Cardiac fibroblast (primary cell): Measurements from ENCODE around the gene CLCN6.

Source experiments
- DNase-seq, 2 donors: peaks; one replicate each; pipeline versions ENCODE4 v3.0.0 to v3.0.0-alpha.2; 2010; ENCODE audit warnings: low read depth in 2 of 2
- H3K4me3 ChIP-seq, 2 donors: replicated peaks in 1 of 2; 1 replicate in 1 of 2; 2 replicates in 1 of 2; pipeline ENCODE4 v1.5.1; 2011; ENCODE audit warnings: low read depth in 2 of 2, low read length in 2 of 2, mild to moderate bottlenecking in 2 of 2, moderate library complexity in 1 of 2
- CTCF ChIP-seq: IDR thresholded peaks from one replicate; pipeline ENCODE4 v1.5.1; 2011; ENCODE audit warnings: low read depth, mild to moderate bottlenecking, low read length, inconsistent platforms

CLCN6 gene

GRCh38 chr1:11806307-11806936, 431 bp downstream of the CLCN6 start:
- TF ChIP-seq CTCF: no peak
- H3K4me3 ChIP-seq: peak overlapping the region; percentile 70 to 94
- peak; percentile 42 to 47 for DNase-seq

DNA sequence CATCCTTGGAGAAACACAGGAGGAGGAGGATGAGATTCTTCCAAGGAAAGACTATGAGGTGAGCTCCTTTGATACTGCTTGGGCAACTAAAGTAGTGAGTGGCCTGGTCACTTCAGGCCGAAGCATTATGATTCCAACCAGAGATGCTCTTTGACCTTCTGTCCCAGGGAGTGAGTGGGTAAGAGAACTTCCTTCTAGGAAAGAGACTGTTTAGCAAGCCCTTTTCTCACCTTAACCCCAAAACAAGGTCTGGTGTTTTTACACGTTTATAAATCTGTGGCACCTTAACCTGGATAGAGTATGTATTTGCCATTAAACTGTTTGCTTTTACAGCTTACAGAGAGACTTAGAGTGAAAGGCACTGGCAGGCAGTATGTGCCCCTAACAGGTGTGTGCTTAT, 1.1 kb downstream of the CLCN6 start:
- TF ChIP-seq CTCF: no peak
- no peak for DNase-seq
- peak overlapping the region; percentile 70 to 94 for H3K4me3 ChIP-seq

- no peak overlapping the region for H3K4me3 ChIP-seq
- TF ChIP-seq CTCF: no peak
- DNase-seq: no peak
Measured at GRCh38 chr1:11813021-11813420, 7.0 kb downstream of the CLCN6 start.

GRCh38 chr1:11817192-11817591, 11.2 kb downstream of the CLCN6 start:
- TF ChIP-seq CTCF: no peak
- H3K4me3 ChIP-seq: no peak overlapping the region

GRCh38 chr1:11822091-11822490, 16.1 kb downstream of the CLCN6 start:
- peak; percentile 44 to 65 for DNase-seq
- TF ChIP-seq CTCF: no peak
- H3K4me3 ChIP-seq: no peak overlapping the region

More at GRCh38 chr1:11817192-11817591, 11.2 kb downstream of the CLCN6 start:
- DNase-seq: no peak

- H3K4me3 ChIP-seq: no peak overlapping the region
- TF ChIP-seq CTCF: no peak
- no peak for DNase-seq
Measured at GRCh38 chr1:11823366-11824137, 17.6 kb downstream of the CLCN6 start.
